SK-N-SH (cell line): Measurements from ENCODE around the gene ZSCAN25. TPM values are rescaled to one million over a fixed set of nuclear protein-coding genes. Genes with fewer than 3 reads are reported as not detected.

Experiments
- CTCF ChIA-PET: fragments of 300-600, 350-600 bp; formaldehyde crosslinking; extraction: SDS; loops from one replicate; lab custom pipeline; 2021; lab: Yijun Ruan, JAX
- POLR2A ChIA-PET: fragments of 350-600 bp; sonication (Branson Sonifier 250); formaldehyde crosslinking; extraction: SDS; loops from one replicate; lab custom pipeline; 2020; ENCODE audit warnings: antibody characterized with exemption, inconsistent platforms; lab: Yijun Ruan, JAX
- DNase-seq: peaks from one replicate; pipeline ENCODE4 v3.0.0; 2012
- H2AFZ ChIP-seq: fragments of 200-600 bp; sonication (generic); 2 replicates; pipeline ENCODE4 v1.8.1; 2016; ENCODE audit warnings: antibody characterized with exemption, mild to moderate bottlenecking, low read depth
- H3F3A ChIP-seq: fragments of 200-600 bp; sonication (generic); replicated peaks from 2 replicates; pipeline ENCODE3; 2016; ENCODE audit warnings: antibody characterized with exemption, mild to moderate bottlenecking; ENCODE audit not compliant: insufficient read depth
- H3K27ac ChIP-seq, 2 experiments: fragments of 200-500 bp in 1 of 2; fragments of 200-600 bp in 1 of 2; sonication (Bioruptor generic) in 1 of 2; sonication (generic), shearing (Covaris generic) in 1 of 2; 2 replicates each; pipeline versions ENCODE4 v1.5.1 to v1.6.1; 2014 to 2016; ENCODE audit warnings: low read depth in 2 of 2, inconsistent platforms in 1 of 2, low read length in 1 of 2, mild to moderate bottlenecking in 1 of 2, mixed read lengths in 1 of 2
- H3K27me3 ChIP-seq: fragments of 200-600 bp; sonication (generic), shearing (Covaris generic); 2 replicates; pipeline ENCODE4 v1.6.1; 2016; ENCODE audit warnings: mixed run types; ENCODE audit not compliant: insufficient read depth
- H3K36me3 ChIP-seq, 2 experiments: fragments of 200-500 bp in 1 of 2; fragments of 200-600 bp in 1 of 2; sonication (Bioruptor generic) in 1 of 2; sonication (generic) in 1 of 2; replicated peaks in 1 of 2; 2 replicates each; pipeline versions ENCODE3 to v1.5.1; 2014 to 2016; ENCODE audit warnings: low read length in 1 of 2, mild to moderate bottlenecking in 1 of 2; ENCODE audit not compliant: insufficient read depth in 2 of 2, control insufficient read depth in 1 of 2
- H3K4me1 ChIP-seq, 2 experiments: fragments of 200-500 bp in 1 of 2; fragments of 200-600 bp in 1 of 2; sonication (Bioruptor generic) in 1 of 2; sonication (generic), shearing (Covaris generic) in 1 of 2; 2 replicates each; pipeline versions ENCODE4 v1.5.1 to v1.6.1; 2014 to 2016; ENCODE audit warnings: low read depth in 1 of 2, low read length in 1 of 2, mixed run types in 1 of 2; ENCODE audit not compliant: insufficient read depth in 2 of 2, control insufficient read depth in 1 of 2
- H3K4me2 ChIP-seq: fragments of 200-600 bp; sonication (generic), shearing (Covaris generic); 2 replicates; pipeline ENCODE4 v1.6.1; 2017; ENCODE audit warnings: mixed run types
- H3K4me3 ChIP-seq, 2 experiments: fragments of 200-500 bp in 1 of 2; fragments of 200-600 bp in 1 of 2; sonication (Bioruptor generic) in 1 of 2; sonication (generic), shearing (Covaris generic) in 1 of 2; 2 replicates each; pipeline versions ENCODE4 v1.5.1 to v1.8.1; 2014 to 2016; ENCODE audit warnings: low read depth in 2 of 2, inconsistent platforms in 1 of 2, low read length in 1 of 2, mild to moderate bottlenecking in 1 of 2, mixed read lengths in 1 of 2, moderate library complexity in 1 of 2
- H3K79me2 ChIP-seq: fragments of 200-600 bp; sonication (generic); 2 replicates; pipeline ENCODE4 v1.8.1; 2017; ENCODE audit warnings: mild to moderate bottlenecking; ENCODE audit not compliant: insufficient read depth
- H3K9ac ChIP-seq: fragments of 200-600 bp; sonication (generic); 2 replicates; pipeline ENCODE4 v1.6.1; 2017; ENCODE audit warnings: mixed run types
- H3K9me2 ChIP-seq: fragments of 200-600 bp; sonication (generic); 2 replicates; pipeline ENCODE4 v1.6.1; 2017; ENCODE audit warnings: mixed run types
- H3K9me3 ChIP-seq: fragments of 200-600 bp; sonication (generic); 2 replicates; pipeline ENCODE4 v1.6.1; 2017; ENCODE audit warnings: mixed run types, mild to moderate bottlenecking, moderate library complexity
- H4K20me1 ChIP-seq: fragments of 200-600 bp; sonication (generic); 2 replicates; pipeline ENCODE4 v1.6.1; 2017; ENCODE audit warnings: mild to moderate bottlenecking, mixed run types; ENCODE audit not compliant: insufficient read depth
- FOXM1 ChIP-seq: IDR thresholded peaks from 2 replicates; pipeline ENCODE4 v1.4.0; 2012; ENCODE audit warnings: low read depth, mild to moderate bottlenecking
- GABPA ChIP-seq: IDR thresholded peaks from 2 replicates; pipeline ENCODE4 v1.4.0; 2012; ENCODE audit warnings: low read depth, mild to moderate bottlenecking
- GATA2 ChIP-seq: sonication (generic); formaldehyde crosslinking; IDR thresholded peaks from 2 replicates; pipeline ENCODE4 v1.5.0; 2020; ENCODE audit warnings: mild to moderate bottlenecking, missing genetic modification reagents
- JUND ChIP-seq: IDR thresholded peaks from 2 replicates; pipeline ENCODE4 v1.4.0; 2012
- MEF2A ChIP-seq: IDR thresholded peaks from 2 replicates; pipeline ENCODE4 v1.4.0; 2012; ENCODE audit warnings: low read depth, borderline replicate concordance
- MXI1 ChIP-seq: IDR thresholded peaks from 2 replicates; pipeline ENCODE4 v1.6.1; 2012; ENCODE audit warnings: mild to moderate bottlenecking, low read depth, low read length, improper control_type of control experiment
- NFIC ChIP-seq: IDR thresholded peaks from 2 replicates; pipeline ENCODE4 v1.4.0; 2012; ENCODE audit warnings: borderline replicate concordance
- RCOR1 ChIP-seq: fragments of 150-350 bp; IDR thresholded peaks from 2 replicates; pipeline ENCODE4 v1.6.1; 2017; ENCODE audit warnings: antibody characterized with exemption, low read length
- RFX5 ChIP-seq: IDR thresholded peaks from 2 replicates; pipeline ENCODE4 v1.6.1; 2012; ENCODE audit warnings: mild to moderate bottlenecking, improper control_type of control experiment, low read length
- RXRA ChIP-seq: IDR thresholded peaks from 2 replicates; pipeline ENCODE4 v1.4.0; 2012; ENCODE audit warnings: low read depth, mild to moderate bottlenecking, borderline replicate concordance
- TAF1 ChIP-seq: IDR thresholded peaks from 2 replicates; pipeline ENCODE4 v1.6.1; 2012; ENCODE audit warnings: low read depth, mild to moderate bottlenecking, low read length, moderate library complexity, borderline replicate concordance
- TCF12 ChIP-seq: IDR thresholded peaks from 2 replicates; pipeline ENCODE4 v1.4.0; 2012
- TEAD4 ChIP-seq: IDR thresholded peaks from 2 replicates; pipeline ENCODE4 v1.4.0; 2012; ENCODE audit warnings: mild to moderate bottlenecking, borderline replicate concordance; ENCODE audit not compliant: insufficient read depth
- WGBS: methylation state at CpG from one replicate; pipeline ENCODE4 v1.1.6; 2017; ENCODE audit warnings: low lambda C conversion rate; 5-methylcytosine and 5-hydroxymethylcytosine counted together
- polyA plus RNA-seq, 3 experiments: library from polyadenylated mRNA; depleted of rRNA; stranded (reverse); fragments of >200 nt; gene quantifications; 2 replicates each; pipeline ENCODE4 v1.2.3, GENCODE V29; 2012
- TF ChIP-seq, protein P1 (sequence below): IDR thresholded peaks from 2 replicates; pipeline ENCODE4; 2012
- TF ChIP-seq, protein P2 (sequence below): fragments of 150-350 bp; IDR thresholded peaks from 2 replicates; pipeline ENCODE4 v1.6.1; 2016; ENCODE audit warnings: mild to moderate bottlenecking, low read depth, low read length

Gene ZSCAN25
- polyA plus RNA-seq, 1 of the 3 experiments (the other 2 are of a cell fraction): 14.9 TPM

DNA sequence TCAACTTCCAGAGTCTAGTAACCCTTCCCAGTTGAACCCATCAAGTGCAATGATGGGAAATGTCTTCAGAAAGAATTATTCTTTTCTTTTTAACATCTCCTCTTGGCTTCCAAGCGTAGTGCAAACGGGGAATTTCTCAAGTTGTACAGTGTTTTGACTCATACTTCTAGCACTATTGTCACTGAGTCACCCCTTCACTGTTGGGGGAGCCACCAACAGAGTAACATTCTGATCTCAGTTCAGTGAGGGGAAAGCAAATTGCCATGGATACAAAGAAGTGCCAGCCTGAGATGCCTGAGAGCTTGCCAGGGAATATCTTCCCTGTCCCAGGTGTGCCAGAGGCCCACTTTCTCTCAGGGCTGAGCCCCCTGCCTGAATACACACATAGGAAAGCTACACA, 32.1 kb downstream of the ZSCAN25 start:
- H3K9ac ChIP-seq: no peak overlapping the region
- TF ChIP-seq TCF12 (no peak), RCOR1 (no peak), TEAD4 (no peak), RXRA (no peak)
- TF ChIP-seq, protein P1, sequence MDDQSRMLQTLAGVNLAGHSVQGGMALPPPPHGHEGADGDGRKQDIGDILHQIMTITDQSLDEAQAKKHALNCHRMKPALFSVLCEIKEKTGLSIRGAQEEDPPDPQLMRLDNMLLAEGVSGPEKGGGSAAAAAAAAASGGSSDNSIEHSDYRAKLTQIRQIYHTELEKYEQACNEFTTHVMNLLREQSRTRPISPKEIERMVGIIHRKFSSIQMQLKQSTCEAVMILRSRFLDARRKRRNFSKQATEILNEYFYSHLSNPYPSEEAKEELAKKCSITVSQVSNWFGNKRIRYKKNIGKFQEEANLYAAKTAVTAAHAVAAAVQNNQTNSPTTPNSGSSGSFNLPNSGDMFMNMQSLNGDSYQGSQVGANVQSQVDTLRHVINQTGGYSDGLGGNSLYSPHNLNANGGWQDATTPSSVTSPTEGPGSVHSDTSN: no peak
- H2AFZ ChIP-seq: no peak overlapping the region
- ChIA-PET POLR2A (no interaction called here), CTCF (no interaction called here)
- H3K27me3 ChIP-seq: no peaks in the 10 kb centered on the region
- no peaks in the 10 kb centered on the region for H4K20me1 ChIP-seq
- no peaks in the 10 kb centered on the region for H3K9me2 ChIP-seq
- no peaks in the 10 kb centered on the region for H3K79me2 ChIP-seq
- H3K4me1 ChIP-seq: no peaks in the 10 kb centered on the region
- no peak for DNase-seq
- H3K36me3 ChIP-seq: no peaks in the 10 kb centered on the region
- no peak overlapping the region for H3K4me2 ChIP-seq
- H3K9me3 ChIP-seq: peaks cover 5% of the 10 kb centered on the region; the same call in 1 of the 2 replicates
- no peak overlapping the region for H3K4me3 ChIP-seq
- no peak overlapping the region for H3K27ac ChIP-seq
- 80% methylated on average over 2 of the region's 2 CpGs for WGBS
- H3F3A ChIP-seq: no peaks in the 10 kb centered on the region

DNA sequence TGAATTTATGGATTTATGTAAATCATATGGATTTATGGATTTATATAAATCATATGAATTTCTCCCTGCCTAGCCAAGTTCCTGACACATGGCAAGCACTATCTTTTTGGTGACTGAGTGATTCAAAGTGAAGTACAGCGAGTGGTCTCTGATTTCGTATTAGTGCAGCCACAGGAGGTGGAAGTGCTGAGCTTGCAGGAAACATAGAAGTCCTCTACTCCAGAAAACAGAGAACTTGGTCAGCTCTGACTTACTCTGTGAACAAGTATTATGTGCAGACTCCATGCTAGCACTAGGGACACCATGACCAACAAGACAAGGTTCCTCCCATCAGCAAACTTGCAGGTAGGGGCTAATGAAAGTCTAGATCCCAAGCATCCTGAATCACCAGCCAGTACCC, 34.5 kb downstream of the ZSCAN25 start:
- no peaks in the 10 kb centered on the region for H3K27me3 ChIP-seq
- no peak overlapping the region for H3K9ac ChIP-seq
- POLR2A ChIA-PET: no interaction called here
- H4K20me1 ChIP-seq: no peaks in the 10 kb centered on the region
- no peak overlapping the region for H2AFZ ChIP-seq
- no peaks in the 10 kb centered on the region for H3K4me1 ChIP-seq
- H3K4me3 ChIP-seq: no peak overlapping the region
- no peaks in the 10 kb centered on the region for H3K79me2 ChIP-seq
- no peaks in the 10 kb centered on the region for H3K36me3 ChIP-seq
- WGBS: 100% methylated on average over 2 of the region's 2 CpGs
- DNase-seq: no peak
- no peak overlapping the region for H3K27ac ChIP-seq
- no peaks in the 10 kb centered on the region for H3K9me2 ChIP-seq
- no peaks in the 10 kb centered on the region for H3K9me3 ChIP-seq
- CTCF ChIA-PET: no interaction called here
- no peaks in the 10 kb centered on the region for H3F3A ChIP-seq
- TF ChIP-seq NFIC (no peak), JUND (no peak), MXI1 (no peak), TCF12 (no peak), GABPA (no peak), TAF1 (no peak), GATA2 (CRISPR knock-in tag) (no peak), MEF2A (no peak), FOXM1 (no peak), RFX5 (no peak)
- TF ChIP-seq, protein P2, sequence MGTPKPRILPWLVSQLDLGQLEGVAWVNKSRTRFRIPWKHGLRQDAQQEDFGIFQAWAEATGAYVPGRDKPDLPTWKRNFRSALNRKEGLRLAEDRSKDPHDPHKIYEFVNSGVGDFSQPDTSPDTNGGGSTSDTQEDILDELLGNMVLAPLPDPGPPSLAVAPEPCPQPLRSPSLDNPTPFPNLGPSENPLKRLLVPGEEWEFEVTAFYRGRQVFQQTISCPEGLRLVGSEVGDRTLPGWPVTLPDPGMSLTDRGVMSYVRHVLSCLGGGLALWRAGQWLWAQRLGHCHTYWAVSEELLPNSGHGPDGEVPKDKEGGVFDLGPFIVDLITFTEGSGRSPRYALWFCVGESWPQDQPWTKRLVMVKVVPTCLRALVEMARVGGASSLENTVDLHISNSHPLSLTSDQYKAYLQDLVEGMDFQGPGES: no peak
- no peak overlapping the region for H3K4me2 ChIP-seq
